T-helper 1 cell treated with Interleukin-12 subunit alpha and Interleukin-12 subunit beta and Interleukin-4 antibody, amounts not matched to agents 30 ng/mL and 1 ng/mL, for 36 hours (primary cell): Measurements from ENCODE around the gene ERP29. TPM values are rescaled to one million over a fixed set of nuclear protein-coding genes. Genes with fewer than 3 reads are reported as not detected.
"Not testable (repeated sequence)": the region's sequence is repeated elsewhere in the genome, so short reads cannot be mapped to it uniquely, and the experiment has no call there.

Experiments used
- intact Hi-C: fragments of 100-400 bp; cut with micrococcal nuclease; formaldehyde crosslinking; loops from one replicate; pipeline ENCODE4 v1.15.1; 2024
- total RNA-seq: library from RNA; stranded (reverse); gene quantifications from 2 replicates; pipeline ENCODE4 v1.2.3, GENCODE V29; 2022

Gene ERP29
- total RNA-seq, result 111 and 113 TPM in 2 replicates

GRCh38 chr12:112012775-112013600 is at the start of gene ERP29, which contains the start of gene TMEM116:
Gene ERP29 (plus strand): TSS chr12:112013426. CDS start chr12:112013466, 40 bp downstream.
Gene TMEM116 (minus strand): TSS chr12:112013165. CDS start chr12:112005270, 7,895 bp downstream.
- intact Hi-C loops, result loop anchor here (1.0 to 10.0 kb wide), 15 partner anchors 12 to 1611 kb away; partner anchors contain the start of genes ANAPC7, ATXN2, BRAP and MAPKAPK5

- intact Hi-C loops, result no loop called here
Observed at GRCh38 chr12:111964935-111965334, 48.3 kb upstream of the ERP29 start.

GRCh38 chr12:111971800-111972199 is 41.4 kb upstream of the ERP29 start:
- intact Hi-C loops, result no loop called here

- intact Hi-C loops, result no loop called here
Observed at GRCh38 chr12:111975161-111975931, 37.9 kb upstream of the ERP29 start.

- intact Hi-C loops, result no loop called here
Observed at GRCh38 chr12:111976291-111976690, 36.9 kb upstream of the ERP29 start.

- intact Hi-C loops, result no loop called here
Observed at GRCh38 chr12:111976860-111977259, 36.4 kb upstream of the ERP29 start.

- intact Hi-C loops, result no loop called here
Observed at GRCh38 chr12:111978545-111978944, 34.7 kb upstream of the ERP29 start.

- intact Hi-C loops, result no loop called here
Observed at GRCh38 chr12:111980598-111980997, 32.6 kb upstream of the ERP29 start.

- intact Hi-C loops, result no loop called here
Observed at GRCh38 chr12:111981987-111982386, 31.2 kb upstream of the ERP29 start.

- intact Hi-C loops, result no loop called here
Observed at GRCh38 chr12:111984820-111985219, 28.4 kb upstream of the ERP29 start.

GRCh38 chr12:111991535-111991934 is 21.7 kb upstream of the ERP29 start:
- intact Hi-C loops, result loop anchor here (5.0 kb wide), 2 partner anchors 136 to 149 kb away; partner anchors contain the start of genes MAPKAPK5 and TRAFD1

- intact Hi-C loops, result loop anchor here (2.0 to 5.0 kb wide), 3 partner anchors 135 to 395 kb away; partner anchors contain the start of genes MAPKAPK5 and TRAFD1
Observed at GRCh38 chr12:111991946-111992345, 21.3 kb upstream of the ERP29 start.

- intact Hi-C loops, result loop anchor here (2.0 to 5.0 kb wide), 3 partner anchors 135 to 394 kb away; partner anchors contain the start of genes MAPKAPK5 and TRAFD1
Observed at GRCh38 chr12:111992464-111992863, 20.8 kb upstream of the ERP29 start.

GRCh38 chr12:111993292-111994150 is 19.7 kb upstream of the ERP29 start:
- intact Hi-C loops, result loop anchor here (1.0 to 5.0 kb wide), 7 partner anchors 8 to 393 kb away; partner anchors contain the start of genes ERP29, MAPKAPK5, TMEM116 and TRAFD1

GRCh38 chr12:111994211-111995111 is 18.8 kb upstream of the ERP29 start:
- intact Hi-C loops, result loop anchor here (1.0 to 5.0 kb wide), 5 partner anchors 19 to 152 kb away; partner anchors contain the start of genes ERP29, MAPKAPK5, TMEM116 and TRAFD1

- intact Hi-C loops, result no loop called here
Observed at GRCh38 chr12:111995782-111996480, 17.3 kb upstream of the ERP29 start.

GRCh38 chr12:111997300-111997699 is 15.9 kb upstream of the ERP29 start:
- intact Hi-C loops, result no loop called here

GRCh38 chr12:111998015-111998414 is 15.2 kb upstream of the ERP29 start:
- intact Hi-C loops, result no loop called here

- intact Hi-C loops, result not testable (repeated sequence)
Observed at GRCh38 chr12:111999129-111999528, 14.1 kb upstream of the ERP29 start.
